H9 (cell line): ENCODE measurements around the gene AHNAK2. TPM values are rescaled to one million over a fixed set of nuclear protein-coding genes. Genes with fewer than 3 reads are reported as not detected.

Source experiments
- DNase-seq: peaks from one replicate; pipeline ENCODE4 v3.0.0-alpha.2; 2017
- H2AFZ ChIP-seq: one replicate; pipeline ENCODE4 v1.6.1; 2013; ENCODE audit warnings: mild to moderate bottlenecking, low read length, control low read depth, moderate library complexity
- H2AK5ac ChIP-seq: 2 replicates; pipeline ENCODE4 v1.6.1; 2013; ENCODE audit warnings: low read length, control low read depth, mixed read lengths; ENCODE audit not compliant: insufficient read length
- H2BK120ac ChIP-seq: one replicate; pipeline ENCODE4 v1.6.1; 2013; ENCODE audit warnings: low read depth, mild to moderate bottlenecking, low read length, control low read depth, inconsistent platforms; ENCODE audit not compliant: poor library complexity, severe bottlenecking
- H2BK12ac ChIP-seq: 2 replicates; pipeline ENCODE4 v1.6.1; 2013; ENCODE audit warnings: low read length, control low read depth, mixed read lengths, low read depth; ENCODE audit not compliant: insufficient read length
- H2BK15ac ChIP-seq: 2 replicates; pipeline ENCODE4 v1.6.1; 2013; ENCODE audit warnings: low read depth, low read length, control low read depth
- H2BK20ac ChIP-seq: one replicate; pipeline ENCODE4 v1.6.1; 2013; ENCODE audit warnings: low read depth, mild to moderate bottlenecking, low read length, control low read depth, inconsistent platforms; ENCODE audit not compliant: poor library complexity, severe bottlenecking
- H2BK5ac ChIP-seq: 2 replicates; pipeline ENCODE4 v1.6.1; 2013; ENCODE audit warnings: low read length, control low read depth, mixed read lengths; ENCODE audit not compliant: insufficient read length
- H3K14ac ChIP-seq: 2 replicates; pipeline ENCODE4 v1.6.1; 2013; ENCODE audit warnings: low read length, control low read depth; ENCODE audit not compliant: insufficient read depth
- H3K18ac ChIP-seq: 2 replicates; pipeline ENCODE4 v1.6.1; 2013; ENCODE audit warnings: low read depth, mild to moderate bottlenecking, mixed read lengths, low read length, control low read depth; ENCODE audit not compliant: insufficient read length
- H3K23ac ChIP-seq: 2 replicates; pipeline ENCODE4 v1.6.1; 2013; ENCODE audit warnings: low read length, control low read depth, mixed read lengths, low read depth; ENCODE audit not compliant: insufficient read length
- H3K23me2 ChIP-seq: 2 replicates; pipeline ENCODE4 v1.6.1; 2013; ENCODE audit warnings: low read depth, mild to moderate bottlenecking, mixed read lengths, low read length, control low read depth; ENCODE audit not compliant: insufficient read length, poor library complexity, severe bottlenecking
- H3K27ac ChIP-seq: 2 replicates; pipeline ENCODE4 v1.5.1; 2013; ENCODE audit warnings: low read length, control low read depth, mixed read lengths, low read depth; ENCODE audit not compliant: insufficient read length
- H3K27me3 ChIP-seq: 2 replicates; pipeline ENCODE4 v1.6.1; 2013; ENCODE audit warnings: low read length, control low read depth, inconsistent platforms; ENCODE audit not compliant: insufficient read depth
- H3K4ac ChIP-seq: 2 replicates; pipeline ENCODE4 v1.6.1; 2013; ENCODE audit warnings: low read depth, mild to moderate bottlenecking, control low read depth, inconsistent platforms, low read length, moderate library complexity
- H3K4me1 ChIP-seq: 2 replicates; pipeline ENCODE4 v1.6.1; 2013; ENCODE audit warnings: low read length, control low read depth, inconsistent platforms; ENCODE audit not compliant: insufficient read depth
- H3K4me2 ChIP-seq: 2 replicates; pipeline ENCODE4 v1.6.1; 2013; ENCODE audit warnings: low read length, control low read depth, mixed read lengths; ENCODE audit not compliant: insufficient read length, insufficient read depth
- H3K56ac ChIP-seq: 2 replicates; pipeline ENCODE4 v1.6.1; 2013; ENCODE audit warnings: low read depth, mild to moderate bottlenecking, mixed read lengths, low read length, control low read depth; ENCODE audit not compliant: insufficient read length
- H3K79me1 ChIP-seq: 2 replicates; pipeline ENCODE4 v1.6.1; 2013; ENCODE audit warnings: low read depth, mild to moderate bottlenecking, moderate library complexity, low read length, control low read depth, inconsistent platforms; ENCODE audit not compliant: insufficient read depth, poor library complexity, severe bottlenecking
- H3K79me2 ChIP-seq: 2 replicates; pipeline ENCODE4 v1.6.1; 2013; ENCODE audit warnings: low read length, control low read depth, inconsistent platforms; ENCODE audit not compliant: insufficient read depth
- H3K9ac ChIP-seq: 2 replicates; pipeline ENCODE4 v1.6.1; 2013; ENCODE audit warnings: low read length, control low read depth, mixed read lengths; ENCODE audit not compliant: insufficient read length; ENCODE audit errors: extremely low read depth
- H3K9me3 ChIP-seq: one replicate; pipeline ENCODE4 v1.6.1; 2013; ENCODE audit warnings: low read depth, low read length, inconsistent platforms; ENCODE audit not compliant: control insufficient read depth
- H3T11ph ChIP-seq: one replicate; pipeline ENCODE4 v1.6.1; 2013; ENCODE audit warnings: mild to moderate bottlenecking, low read length, control low read depth, inconsistent platforms
- H4K20me1 ChIP-seq: one replicate; pipeline ENCODE4 v1.6.1; 2013; ENCODE audit not compliant: control insufficient read depth, insufficient read length, insufficient read depth
- H4K5ac ChIP-seq: 2 replicates; pipeline ENCODE4 v1.6.1; 2013; ENCODE audit warnings: low read depth, mild to moderate bottlenecking, mixed read lengths, low read length, control low read depth; ENCODE audit not compliant: insufficient read length
- H4K8ac ChIP-seq: replicated peaks from 2 replicates; pipeline ENCODE4 v1.6.1; 2013; ENCODE audit warnings: low read length, control low read depth, mixed read lengths, low read depth; ENCODE audit not compliant: insufficient read length
- H4K91ac ChIP-seq: 2 replicates; pipeline ENCODE4 v1.6.1; 2013; ENCODE audit warnings: low read depth, mild to moderate bottlenecking, moderate library complexity, mixed read lengths, low read length, control low read depth; ENCODE audit not compliant: insufficient read length
- H3K27ac Mint-ChIP-seq, 3 experiments: 2 replicates in 2 of 3; 3 replicates in 1 of 3; pipeline ENCODE4 v1.8.0; 2020 to 2021; ENCODE audit warnings: mixed read lengths in 3 of 3, mild to moderate bottlenecking in 1 of 3, moderate library complexity in 1 of 3
- H3K27me3 Mint-ChIP-seq: 2 replicates; pipeline ENCODE4 v1.8.0; 2021; ENCODE audit warnings: low read depth, mild to moderate bottlenecking, moderate library complexity, mixed read lengths
- H3K36me3 Mint-ChIP-seq, 3 experiments: 2 replicates in 2 of 3; 3 replicates in 1 of 3; pipeline ENCODE4 v1.8.0; 2020 to 2021; ENCODE audit warnings: low read depth in 3 of 3, mixed read lengths in 3 of 3; ENCODE audit not compliant: insufficient read depth in 1 of 3
- H3K4me1 Mint-ChIP-seq, 2 experiments: 2 replicates each; pipeline ENCODE4 v1.8.0; 2020; ENCODE audit warnings: mixed read lengths in 2 of 2
- H3K4me3 Mint-ChIP-seq, 2 experiments: 2 replicates in 1 of 2; 3 replicates in 1 of 2; pipeline ENCODE4 v1.8.0; 2020 to 2021; ENCODE audit warnings: mild to moderate bottlenecking in 2 of 2, mixed read lengths in 2 of 2, moderate library complexity in 1 of 2
- H3K9me3 Mint-ChIP-seq, 2 experiments: 2 replicates in 1 of 2; 3 replicates in 1 of 2; pipeline ENCODE4 v1.8.0; 2020; ENCODE audit warnings: mild to moderate bottlenecking in 2 of 2, mixed read lengths in 2 of 2, moderate library complexity in 1 of 2
- WGBS: extraction: QIAGEN DNeasy Blood & Tissue Kit; methylation state at CpG from one replicate; pipeline ENCODE4 v1.1.7; 2013; ENCODE audit warnings: missing lambda C conversion rate, low lambda C conversion rate, mixed read lengths; ENCODE audit not compliant: insufficient read length; ENCODE audit errors: extremely low coverage; 5-methylcytosine and 5-hydroxymethylcytosine counted together
- total RNA-seq: library from RNA; stranded (reverse); gene quantifications from 2 replicates; pipeline ENCODE4 v1.2.1, GENCODE V29; 2021
- TF ChIP-seq, protein P1 (sequence below): fragments of 200-600 bp; sonication (generic); conservative IDR thresholded peaks from 3 replicates; pipeline ENCODE4 v1.8.0; 2021; ENCODE audit warnings: antibody characterized with exemption, mild to moderate bottlenecking

The AHNAK2 gene
- total RNA-seq, 1 experiment from 2014 or later: 2.8 TPM

DNA sequence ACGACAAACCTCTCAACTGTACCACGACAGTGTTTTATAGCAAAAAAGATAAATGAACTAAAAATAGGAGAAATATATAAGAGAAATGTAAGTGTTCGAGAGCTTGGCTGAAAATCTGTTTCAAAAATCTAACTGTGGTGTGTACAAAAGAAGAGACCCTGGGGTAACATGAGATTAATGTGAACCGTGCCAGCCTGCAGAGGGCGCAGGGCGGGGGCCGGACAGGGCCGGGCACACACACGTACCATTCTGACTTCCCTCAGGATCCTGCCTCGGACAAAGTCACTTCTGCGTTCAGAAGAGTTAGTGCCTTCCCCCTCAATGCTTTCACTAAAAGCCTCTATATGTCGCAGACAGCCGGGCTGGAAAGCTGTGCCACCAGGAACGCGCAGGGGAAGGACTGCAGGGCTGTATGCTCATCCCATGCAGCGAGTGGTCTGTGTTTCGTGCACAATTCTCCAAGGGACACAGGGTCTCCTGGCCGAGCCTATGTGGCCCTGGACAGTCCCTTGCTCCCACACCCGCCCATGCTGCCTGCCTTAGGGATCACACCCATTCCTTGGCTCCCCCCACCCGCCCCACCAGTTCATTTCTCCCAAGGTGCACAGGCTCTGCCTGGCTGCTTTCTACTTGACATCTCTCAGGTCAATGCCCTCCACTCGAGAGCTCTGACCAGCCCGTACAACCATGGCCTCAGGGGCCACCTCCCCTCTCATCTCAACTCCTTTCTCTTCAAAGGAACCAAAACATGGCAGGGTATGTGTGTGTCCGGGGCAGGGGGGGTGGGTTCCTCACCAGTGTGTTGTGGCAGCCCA, 34.2 kb upstream of the AHNAK2 start:
- WGBS: no CpG with 5 or more reads among the region's 23 CpGs
- Histone ChIP-seq H4K8ac (no peak overlapping the region), H2AFZ (no peak overlapping the region), H4K5ac (no peak overlapping the region), H3T11ph (no peak overlapping the region), H3K9me3 (no peaks in the 10 kb centered on the region), H4K20me1 (peaks cover 3% of the 10 kb centered on the region), H3K4me2 (no peak overlapping the region), H2AK5ac (no peak overlapping the region), H3K27me3 (no peaks in the 10 kb centered on the region), H2BK5ac (no peak overlapping the region), H2BK20ac (no peak overlapping the region), H3K56ac (no peak overlapping the region), H2BK120ac (no peak overlapping the region), H3K4me1 (no peaks in the 10 kb centered on the region; the same call in 1 of the 2 replicates), H4K91ac (no peak overlapping the region), H3K79me2 (peaks cover 49% of the 10 kb centered on the region), H2BK15ac (no peak overlapping the region), H3K23me2 (no peaks in the 10 kb centered on the region), H3K27ac (no peak overlapping the region), H2BK12ac (no peak overlapping the region), H3K18ac (no peak overlapping the region), H3K4ac (no peak overlapping the region), H3K23ac (no peak overlapping the region), H3K9ac (no peak overlapping the region), H3K14ac (no peak overlapping the region), H3K79me1 (peaks cover 28% of the 10 kb centered on the region)
- H3K27ac Mint-ChIP-seq: peak overlapping the region in 2 of 3 experiments; percentile 23 to 39; a peak in 4 of 7 replicates
- H3K27me3 Mint-ChIP-seq: no peaks in the 10 kb centered on the region; the same call in 1 of the 2 replicates
- TF ChIP-seq, protein P1, sequence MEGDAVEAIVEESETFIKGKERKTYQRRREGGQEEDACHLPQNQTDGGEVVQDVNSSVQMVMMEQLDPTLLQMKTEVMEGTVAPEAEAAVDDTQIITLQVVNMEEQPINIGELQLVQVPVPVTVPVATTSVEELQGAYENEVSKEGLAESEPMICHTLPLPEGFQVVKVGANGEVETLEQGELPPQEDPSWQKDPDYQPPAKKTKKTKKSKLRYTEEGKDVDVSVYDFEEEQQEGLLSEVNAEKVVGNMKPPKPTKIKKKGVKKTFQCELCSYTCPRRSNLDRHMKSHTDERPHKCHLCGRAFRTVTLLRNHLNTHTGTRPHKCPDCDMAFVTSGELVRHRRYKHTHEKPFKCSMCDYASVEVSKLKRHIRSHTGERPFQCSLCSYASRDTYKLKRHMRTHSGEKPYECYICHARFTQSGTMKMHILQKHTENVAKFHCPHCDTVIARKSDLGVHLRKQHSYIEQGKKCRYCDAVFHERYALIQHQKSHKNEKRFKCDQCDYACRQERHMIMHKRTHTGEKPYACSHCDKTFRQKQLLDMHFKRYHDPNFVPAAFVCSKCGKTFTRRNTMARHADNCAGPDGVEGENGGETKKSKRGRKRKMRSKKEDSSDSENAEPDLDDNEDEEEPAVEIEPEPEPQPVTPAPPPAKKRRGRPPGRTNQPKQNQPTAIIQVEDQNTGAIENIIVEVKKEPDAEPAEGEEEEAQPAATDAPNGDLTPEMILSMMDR: peak; percentile 36; the same call in 1 of the 3 replicates
- H3K36me3 Mint-ChIP-seq: peaks cover 23 to 62% (median 57%) of the 10 kb centered on the region in 3 experiments; a peak in 6 of 7 replicates
- no peak overlapping the region for H3K4me3 Mint-ChIP-seq
- peaks cover 37 to 49% of the 10 kb centered on the region in 2 experiments for H3K4me1 Mint-ChIP-seq
- no peaks in the 10 kb centered on the region for H3K9me3 Mint-ChIP-seq
- DNase-seq: no peak
